NCI-H446 treated with DMSO at 0.1 percent for 48 hours (cell line): ENCODE measurements around the gene C3orf20.

Experiments
- DNase-seq: peaks from one replicate; lab custom pipeline; 2025; lab: John Stamatoyannopoulos, UW

The C3orf20 gene

DNA sequence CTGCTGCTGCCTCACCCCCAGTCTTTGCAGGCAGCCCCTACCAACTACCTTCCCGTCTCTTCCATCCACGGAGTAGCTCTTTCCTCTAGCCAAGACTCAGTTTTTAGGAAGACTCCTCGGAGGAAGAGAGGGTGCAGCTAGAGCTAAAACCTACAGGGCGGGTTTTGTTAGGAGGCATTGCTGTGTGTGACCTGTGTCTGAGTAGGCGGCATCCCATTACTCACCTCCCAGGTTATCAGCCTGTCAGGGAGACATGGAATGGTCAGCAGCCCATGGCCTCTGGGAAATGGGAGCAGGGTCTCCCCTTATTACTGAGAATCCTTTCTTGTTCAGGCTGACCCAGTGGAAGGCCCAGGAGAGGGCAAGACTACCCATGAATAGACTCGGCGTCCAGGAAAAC lies 100.1 kb downstream of the C3orf20 start:
- DNase-seq: no peak

DNA sequence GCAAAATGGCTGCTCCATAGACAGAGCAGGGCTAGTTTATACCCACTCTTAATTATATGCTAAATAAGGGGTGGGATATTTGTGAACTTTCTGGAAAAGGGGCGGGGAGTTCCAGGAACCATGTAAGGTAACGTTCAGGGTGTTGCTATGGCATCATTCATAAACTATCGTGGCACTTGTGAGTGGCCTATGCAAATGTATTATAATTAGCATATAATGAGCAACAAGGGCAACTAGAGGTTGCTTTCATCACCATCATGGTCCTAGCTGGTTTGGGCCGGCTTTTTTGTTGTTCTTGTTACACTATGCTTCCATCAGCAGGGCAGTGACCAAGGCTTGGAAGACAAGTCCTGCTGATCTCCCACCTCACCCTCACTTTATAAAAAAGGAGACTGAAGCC lies 100.6 kb downstream of the C3orf20 start:
- DNase-seq: no peak

DNA sequence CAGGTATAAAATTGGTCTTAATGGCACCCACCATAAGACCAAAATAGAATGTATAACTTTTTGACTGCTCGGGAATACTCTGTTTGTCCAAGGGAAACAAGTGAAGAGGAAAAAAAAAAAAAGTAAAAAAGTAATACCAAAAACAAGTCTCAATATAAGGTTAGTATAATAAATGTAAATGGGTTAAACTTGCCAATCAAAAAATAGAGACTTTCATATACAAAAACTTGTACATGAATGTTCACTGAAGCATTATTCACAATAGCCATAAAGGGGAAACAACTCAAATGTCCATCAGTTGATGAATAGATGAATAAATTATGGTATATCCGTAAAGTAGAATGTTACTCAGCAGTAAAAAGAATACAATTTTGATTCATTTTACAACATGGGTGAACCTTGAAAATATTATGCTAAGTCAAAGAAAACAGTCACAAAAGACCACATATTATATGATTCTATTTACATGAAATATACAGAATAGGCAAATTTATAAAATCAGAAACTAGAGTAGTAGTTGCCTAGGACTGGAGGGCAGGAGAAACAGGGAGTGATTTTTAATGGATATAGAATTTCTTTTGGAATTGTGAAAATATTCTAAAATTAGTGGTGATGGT lies 104.2 kb downstream of the C3orf20 start:
- no peak for DNase-seq

DNA sequence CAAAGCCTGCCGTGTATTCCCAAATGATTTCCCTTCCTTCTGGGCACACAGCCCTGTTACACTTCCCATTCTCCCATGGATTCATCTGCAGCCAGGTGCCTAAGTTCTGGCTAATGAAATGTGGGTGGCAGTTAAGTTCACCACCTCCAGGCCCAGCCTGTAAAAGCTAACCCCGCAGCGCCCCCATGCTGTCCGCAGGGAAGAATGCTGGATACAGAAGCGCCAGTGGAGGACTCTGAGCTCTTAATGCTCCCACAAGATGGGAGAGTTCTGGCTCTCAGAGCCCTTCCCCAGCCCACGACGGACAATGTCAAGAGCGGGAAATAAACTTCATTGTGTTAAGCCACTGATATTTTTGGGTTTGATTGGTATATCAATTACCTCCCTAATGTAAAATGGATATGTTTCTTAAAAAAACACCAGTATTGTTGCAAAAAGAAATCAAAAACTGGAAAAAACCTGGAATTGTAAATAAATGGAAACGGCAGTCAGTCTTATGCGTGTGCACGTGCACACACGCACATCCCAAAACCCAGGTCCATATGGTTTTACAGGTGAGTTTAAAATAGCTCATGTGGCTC lies 106.1 kb downstream of the C3orf20 start:
- no peak for DNase-seq

DNA sequence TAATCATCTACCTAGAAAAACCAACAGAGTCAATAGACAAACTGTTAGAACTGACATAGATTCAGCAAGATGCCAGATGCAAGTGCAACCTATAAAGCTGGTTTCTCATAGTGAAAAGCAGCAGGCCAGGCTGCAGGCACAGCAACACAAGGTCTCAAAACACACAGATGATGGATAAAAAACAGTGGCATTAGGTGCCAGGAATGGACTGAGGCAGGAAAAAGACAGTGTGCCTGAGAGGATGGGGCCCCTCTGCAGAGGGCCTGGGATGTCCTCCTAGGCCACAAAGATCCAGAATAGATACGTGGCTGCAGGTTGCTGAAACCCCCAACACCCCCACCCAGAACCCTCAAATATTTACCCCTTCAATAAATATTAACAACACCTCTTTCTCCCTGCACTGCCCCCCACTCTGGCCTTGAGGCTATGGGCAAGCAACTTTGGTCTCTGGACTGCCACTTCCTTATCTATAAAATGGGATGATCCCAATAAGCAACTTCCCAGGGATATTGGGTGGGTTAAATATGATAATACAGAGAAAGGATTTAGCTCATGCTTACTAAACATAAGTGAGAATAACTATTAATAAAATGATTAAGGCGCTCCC lies 108.6 kb downstream of the C3orf20 start:
- no peak for DNase-seq

DNA sequence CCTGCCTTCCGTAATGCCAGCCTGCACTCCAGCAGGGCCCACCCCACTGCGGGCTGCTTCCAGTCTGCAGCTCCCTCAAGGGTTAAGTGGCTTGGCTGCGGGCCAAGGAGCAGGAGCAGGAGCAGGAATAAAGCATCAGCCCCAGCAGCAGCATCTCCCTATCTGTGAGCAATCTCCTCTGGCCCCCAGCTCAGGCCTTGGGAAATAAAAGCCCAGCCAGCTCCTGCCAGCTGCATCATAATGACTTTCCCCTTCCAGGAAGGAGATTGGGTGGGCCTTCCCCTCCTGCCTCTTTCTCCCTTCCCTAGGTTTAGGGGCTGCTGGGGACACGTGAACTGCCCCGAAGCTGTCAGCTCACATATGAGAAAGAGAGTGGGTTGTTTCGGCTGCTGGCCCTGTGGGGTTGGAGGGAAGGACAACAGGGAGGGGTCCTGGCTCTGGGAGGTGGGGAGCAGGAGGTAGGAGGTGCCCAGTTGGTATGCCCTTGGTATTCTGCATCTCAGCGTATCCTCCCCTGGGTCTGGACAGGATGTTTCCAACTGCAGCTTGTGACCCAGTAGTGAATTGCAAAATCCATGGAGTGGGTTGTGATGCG lies 109.2 kb downstream of the C3orf20 start:
- DNase-seq: no peak

DNA sequence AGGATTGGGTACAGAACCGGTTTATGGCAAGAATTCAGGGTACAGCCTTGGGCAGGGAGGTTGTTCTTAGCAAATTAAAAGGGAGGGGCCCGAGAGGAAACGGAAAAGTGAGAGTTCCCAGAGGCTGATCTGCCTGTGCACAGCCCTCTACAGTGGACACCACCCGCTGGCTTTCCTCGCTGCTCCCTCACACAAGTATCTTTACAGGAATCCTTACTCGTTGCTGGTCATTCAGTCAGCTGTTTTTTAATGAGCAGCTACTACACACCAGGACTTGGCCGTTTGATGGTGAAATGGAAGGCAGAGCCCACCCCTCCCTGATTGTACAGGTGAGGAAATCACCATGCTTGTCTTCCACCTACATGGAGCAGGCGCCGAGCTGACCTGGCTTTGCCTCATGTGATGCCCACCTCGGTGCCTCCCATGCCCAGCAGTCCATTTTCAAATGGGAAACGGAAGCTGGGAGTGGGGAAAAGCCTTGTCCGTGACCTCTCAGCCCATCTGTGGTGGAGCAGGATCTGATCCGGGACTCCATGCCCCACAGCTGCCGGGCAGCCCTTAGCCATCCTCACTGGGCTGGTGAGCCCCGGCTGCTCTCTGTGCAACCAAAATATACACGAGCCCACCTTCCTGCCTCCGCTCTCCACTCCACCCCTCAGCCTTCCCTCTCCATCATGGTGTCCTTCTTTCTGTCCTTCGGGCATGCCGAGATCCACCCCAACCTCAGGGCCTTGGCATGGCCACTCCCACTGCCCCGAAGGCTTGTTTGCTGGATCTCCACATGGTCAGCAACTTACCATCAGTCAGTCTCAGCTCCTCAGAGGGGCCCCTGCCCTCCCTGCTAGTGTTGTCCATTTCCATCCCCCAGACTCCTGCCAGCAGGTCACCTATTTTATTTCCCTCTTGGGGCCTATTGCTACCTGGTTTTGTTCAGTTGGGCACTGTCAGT lies 110.5 kb downstream of the C3orf20 start:
- DNase-seq: no peak

DNA sequence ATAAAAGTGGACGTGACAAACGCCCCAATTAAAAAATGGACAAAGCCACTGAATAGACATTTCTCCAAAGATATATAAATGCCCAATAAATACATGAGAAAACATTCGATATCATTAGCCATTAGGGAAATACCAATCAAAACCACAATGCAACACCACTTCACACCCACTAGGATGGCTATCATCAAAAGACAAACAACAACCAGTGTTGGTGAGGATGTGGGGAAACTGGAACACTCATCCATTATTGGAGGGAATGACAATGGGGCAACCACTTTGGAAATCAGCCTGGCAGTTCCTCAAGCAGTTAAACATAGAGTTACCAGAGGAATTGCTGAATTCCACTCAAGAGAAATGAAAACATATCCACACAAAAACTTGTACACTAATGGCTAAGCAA lies 111.4 kb downstream of the C3orf20 start:
- no peak for DNase-seq

DNA sequence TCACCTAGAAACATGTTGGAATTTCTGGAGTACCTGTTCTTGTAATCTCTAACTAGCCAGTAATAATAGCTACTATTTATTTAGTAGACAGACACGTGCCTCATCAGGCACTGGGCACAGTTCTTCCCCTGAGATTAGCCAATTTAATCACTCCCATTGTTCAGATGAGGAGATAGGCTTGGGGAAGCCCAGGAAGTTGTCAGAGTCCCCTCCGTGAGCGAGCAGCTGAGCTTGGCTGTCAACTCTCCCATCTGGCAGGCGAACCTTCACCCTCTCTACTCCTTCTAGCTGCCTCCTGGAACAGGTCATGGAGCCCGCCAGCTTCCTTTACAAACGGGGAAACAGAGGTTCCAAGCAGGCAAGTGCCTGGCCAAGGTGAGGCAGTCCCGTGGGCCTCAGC lies 112.7 kb downstream of the C3orf20 start:
- no peak for DNase-seq

DNA sequence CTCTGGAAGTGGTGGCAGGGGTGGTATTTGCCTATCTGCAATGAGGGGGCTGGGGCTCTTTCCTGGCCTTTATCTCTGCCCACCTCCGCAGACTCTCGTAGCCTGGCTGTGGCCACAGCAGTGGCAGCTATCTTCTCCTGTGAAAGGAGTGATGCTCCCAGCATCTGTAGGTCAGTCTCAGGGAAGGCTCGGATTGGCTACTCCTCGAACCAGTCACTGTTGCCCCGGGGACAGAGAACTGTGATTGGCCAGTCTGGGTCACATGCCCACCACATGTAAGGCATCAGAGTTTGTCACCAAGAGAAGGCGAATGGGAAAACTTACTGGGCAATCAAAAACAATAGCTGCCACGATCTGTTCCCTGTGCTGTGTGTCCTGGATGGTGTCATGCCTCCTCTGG lies 113.7 kb downstream of the C3orf20 start:
- no peak for DNase-seq

DNA sequence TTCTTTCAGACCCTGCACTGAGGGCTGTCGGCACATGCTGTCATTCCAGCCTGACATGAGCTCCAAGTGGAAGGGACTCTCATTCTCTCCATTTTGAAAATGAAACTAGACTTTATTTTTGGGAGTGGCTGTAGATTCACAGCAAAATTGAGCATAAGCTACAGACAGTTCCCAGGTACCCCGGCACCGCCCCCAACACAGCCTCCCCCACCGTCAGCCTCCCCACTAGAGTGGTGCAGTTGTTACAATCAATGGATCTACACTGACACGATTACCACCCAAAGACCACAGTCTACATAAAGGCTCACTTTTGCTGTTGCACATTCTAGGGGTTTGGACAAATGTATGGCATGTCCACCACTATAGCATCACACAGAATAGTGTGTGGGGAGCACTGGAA lies 114.3 kb downstream of the C3orf20 start:
- no peak for DNase-seq

DNA sequence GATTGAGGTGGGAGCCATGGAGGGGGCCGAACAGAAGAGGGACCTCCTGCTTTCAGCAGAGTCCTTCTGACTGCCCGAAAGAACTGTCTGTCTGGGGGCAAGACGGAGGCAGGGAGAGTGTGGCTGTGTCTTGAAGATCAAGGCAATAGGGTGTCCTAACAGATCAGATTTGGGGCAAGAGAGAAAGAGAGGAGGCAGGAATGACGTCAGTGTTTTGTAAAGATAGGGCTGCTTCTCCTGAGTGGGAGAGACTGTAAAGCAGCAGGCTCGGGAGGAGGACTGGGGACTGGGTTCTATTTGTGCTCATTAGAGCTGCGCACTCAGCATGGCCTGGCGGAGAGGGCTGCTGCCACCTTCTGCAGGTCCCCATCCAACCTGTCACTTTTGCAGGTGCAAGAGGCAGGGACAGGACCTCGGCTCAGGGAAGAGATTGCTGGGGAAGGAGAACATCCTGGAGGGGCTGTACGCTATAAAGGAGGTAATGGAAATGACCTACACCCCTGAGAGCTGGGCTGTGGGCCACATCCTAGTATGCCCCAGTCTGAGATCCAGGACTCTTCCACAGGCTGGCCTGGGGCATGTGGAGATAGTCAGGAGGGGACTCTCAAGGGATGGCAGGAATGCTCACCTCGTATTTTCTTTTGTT lies 114.8 kb downstream of the C3orf20 start:
- DNase-seq: no peak

DNA sequence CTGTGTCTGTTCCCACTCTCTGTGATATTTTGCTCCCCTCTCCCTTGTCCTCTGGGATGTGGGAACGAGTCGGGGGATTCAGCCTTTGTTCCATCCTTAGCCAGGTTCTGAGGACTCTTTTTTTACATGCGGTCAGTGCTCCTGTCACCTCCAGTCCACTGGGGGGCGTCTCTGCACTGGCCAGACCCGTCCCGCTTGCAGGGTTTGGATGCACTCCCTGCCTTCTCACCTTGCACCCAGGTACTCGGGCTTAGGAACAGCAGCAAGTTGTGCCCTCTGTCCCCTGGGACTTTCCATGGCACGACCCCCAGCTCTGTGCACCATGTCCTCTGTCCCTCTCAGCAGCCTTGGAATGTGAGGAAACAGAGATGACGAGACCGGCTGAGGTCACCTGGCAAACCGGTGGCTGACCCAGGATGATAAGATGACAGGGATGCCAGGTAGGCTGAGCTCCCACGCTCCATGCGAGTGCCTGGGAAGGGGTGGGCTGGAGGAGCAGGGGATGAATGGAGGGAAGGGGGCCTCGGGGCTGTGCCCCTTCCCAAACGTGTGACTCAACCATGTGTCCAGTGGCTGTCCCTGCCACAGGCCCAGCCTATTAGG lies 116.5 kb downstream of the C3orf20 start:
- no peak for DNase-seq

DNA sequence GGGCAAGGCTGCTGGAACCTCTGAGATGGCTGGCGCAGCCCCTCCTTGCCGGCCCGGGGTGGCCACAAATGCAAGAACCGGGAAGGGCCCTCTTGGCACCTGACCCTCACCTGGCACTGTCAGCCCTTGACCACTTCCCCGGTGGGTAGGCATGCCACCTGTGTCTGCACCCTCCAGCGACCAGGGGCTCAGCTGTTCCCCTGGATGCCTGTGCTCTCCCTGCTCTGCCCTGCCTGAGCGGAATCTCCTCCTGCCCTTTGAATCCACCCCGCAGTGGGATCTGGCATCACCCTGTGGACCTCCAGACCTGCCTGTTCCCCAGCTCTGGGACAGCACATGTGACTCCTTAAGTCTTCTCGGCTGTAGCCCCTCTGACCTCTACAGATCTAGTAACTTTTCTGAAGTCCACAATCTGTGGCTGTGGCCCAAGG lies 117.8 kb downstream of the C3orf20 start:
- DNase-seq: no peak

DNA sequence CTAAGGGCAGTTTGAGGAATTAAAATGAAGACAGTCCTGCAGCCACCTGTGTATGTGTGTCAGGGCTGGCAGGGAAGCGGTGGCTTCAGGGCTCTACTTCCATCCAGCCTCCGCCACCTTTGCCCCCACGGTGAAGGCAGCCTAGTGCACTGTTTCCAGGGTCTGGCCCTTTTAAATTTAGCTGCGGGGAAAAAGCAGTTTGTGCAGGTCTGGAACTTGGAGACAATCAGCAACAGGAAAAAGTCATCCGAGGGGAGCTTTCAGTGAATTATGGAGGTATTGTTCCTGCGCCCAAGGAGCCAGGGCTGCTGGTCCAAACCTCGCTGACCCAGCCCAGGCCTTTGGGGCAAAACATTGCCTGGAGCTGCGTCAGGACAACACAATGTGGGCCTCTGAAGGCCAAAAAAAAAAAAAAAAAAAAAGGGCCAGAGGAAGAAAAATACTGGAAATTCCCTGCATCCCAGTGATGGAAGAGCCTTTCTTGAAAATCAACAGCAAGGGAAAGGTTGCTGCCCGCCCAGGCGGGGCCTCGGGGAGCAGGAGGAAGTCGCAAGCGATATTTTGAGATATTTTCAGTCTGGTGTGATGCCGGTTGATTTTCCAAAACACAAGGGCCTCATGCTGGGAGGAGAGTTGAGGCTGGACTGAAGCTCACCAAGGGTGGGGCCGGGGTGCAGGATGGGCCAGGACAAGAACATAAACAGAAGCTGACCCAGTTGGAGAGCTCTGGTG lies 118.4 kb downstream of the C3orf20 start:
- DNase-seq: no peak

DNA sequence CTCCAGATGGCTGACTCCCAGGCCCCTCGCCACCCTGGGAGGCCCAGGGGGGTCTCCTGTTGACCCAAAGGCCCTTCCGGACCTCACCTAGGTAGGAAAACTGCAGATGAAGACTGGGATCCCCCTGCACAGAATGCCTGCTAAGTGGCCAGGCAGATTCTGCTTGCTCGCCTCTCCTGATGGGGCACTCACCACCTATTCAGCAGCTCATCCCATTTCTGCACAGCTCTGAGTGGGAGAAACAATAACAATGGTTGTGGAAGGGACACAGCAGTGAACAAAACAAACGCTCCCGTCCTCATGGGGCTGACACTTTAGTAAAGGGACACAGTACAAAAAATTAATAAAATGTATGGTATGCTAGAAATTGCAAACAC lies 118.9 kb downstream of the C3orf20 start:
- DNase-seq: no peak

DNA sequence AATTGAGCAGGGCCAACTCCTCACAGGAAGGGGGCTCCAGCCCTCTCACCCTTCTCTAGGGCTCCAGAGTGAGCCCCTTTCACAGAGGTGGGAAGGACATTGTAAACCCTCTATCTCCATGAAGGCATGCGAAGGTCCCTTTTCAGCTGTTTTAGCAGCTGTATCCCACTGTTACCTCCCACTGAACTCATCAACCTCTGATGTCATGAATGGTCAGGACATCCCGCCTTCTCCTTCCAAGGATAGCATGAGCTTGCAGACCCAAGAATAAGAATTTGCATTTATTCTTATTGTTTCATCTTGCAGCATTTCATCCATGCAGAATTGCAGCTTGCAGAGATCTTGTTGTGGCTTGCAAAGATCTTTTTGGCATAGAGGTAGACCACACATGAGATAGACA lies 119.5 kb downstream of the C3orf20 start:
- no peak for DNase-seq

DNA sequence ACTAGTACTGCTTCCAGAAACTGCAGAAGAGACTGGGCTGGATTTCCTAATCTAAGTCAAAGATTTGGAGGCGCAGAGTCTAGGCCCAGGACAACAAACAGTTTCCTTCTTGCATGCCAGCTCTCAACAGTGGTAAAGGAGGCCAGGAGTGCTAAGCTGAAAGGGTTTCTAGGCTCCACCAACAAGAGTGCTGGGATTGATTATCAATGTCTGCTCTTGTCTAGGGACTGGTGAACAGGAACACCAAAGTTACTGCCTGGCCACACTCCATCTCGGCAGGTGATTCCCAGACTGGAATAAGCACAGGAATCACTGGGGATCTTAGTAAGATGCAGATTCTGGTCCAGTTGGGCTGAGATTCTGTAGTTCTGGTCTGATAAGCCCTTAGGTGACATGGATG lies 121.1 kb downstream of the C3orf20 start:
- no peak for DNase-seq

DNA sequence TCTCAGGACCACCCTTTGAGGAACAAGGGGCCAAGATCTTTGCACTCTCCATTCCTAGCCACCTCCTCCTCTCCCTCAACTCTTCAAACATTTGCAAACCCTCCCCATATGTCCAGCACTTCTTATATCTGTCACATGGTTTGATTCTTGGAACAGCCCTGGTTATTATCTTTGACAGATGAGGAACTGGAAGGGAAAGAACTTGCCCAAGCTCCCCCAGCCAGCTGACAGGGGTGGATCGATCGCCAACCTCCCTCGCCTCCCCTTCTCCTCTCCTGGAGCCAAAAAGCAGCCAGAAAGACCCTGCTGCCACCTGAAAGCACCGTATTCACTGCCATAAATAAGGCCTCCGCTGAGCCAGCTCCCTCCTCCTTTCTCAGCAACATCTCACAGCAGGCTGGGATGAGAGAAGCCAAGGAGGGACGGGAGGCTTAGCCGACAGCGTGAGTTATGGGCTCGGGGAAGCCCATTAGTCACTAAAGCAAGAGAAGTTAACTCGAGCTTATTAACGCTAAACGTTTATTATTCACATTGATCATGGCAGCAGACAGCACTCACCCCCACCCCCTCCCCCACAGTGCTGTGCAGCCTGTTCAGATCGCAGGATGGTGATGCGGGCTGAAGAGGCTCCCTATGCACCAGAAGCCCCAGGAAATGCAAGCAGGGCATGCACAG lies 121.6 kb downstream of the C3orf20 start:
- DNase-seq: no peak

DNA sequence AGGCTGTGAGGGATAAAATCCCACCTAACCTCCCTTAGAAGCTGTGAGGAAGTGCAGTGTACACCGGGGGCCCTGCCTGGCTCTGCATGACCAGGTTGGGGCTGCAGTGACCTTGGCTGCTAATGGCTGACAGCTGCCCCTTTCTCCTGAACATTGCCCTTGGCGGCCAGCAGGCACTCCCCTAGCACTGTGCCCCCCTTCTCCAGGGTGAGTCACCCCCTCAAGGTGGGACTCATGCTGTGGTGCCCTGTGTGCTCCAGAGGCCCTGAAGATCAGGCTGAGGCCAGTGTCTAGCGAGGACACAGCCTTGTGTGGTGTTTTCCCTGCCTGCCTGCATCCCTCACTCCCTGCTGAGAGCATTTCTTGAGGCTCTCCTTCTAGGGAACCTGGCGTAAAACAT lies 122.8 kb downstream of the C3orf20 start:
- DNase-seq: no peak
